ENCODE data around the gene IFI27.

GRCh38 chr14:94122438-94122837, 11.9 kb downstream of the IFI27 start:
- no peak for TF ChIP-seq CTCF (conservative IDR thresholded peaks at IDR 0.05; ENCODE audit: low read depth, low read length)
- TF ChIP-seq EZH2 (IDR thresholded peaks at IDR 0.05; ENCODE audit: low read length, unreplicated experiment) = no peak
- TF ChIP-seq EZH2phosphoT487 (IDR thresholded peaks at IDR 0.05; ENCODE audit: borderline replicate concordance, low read length) = no peak

Measured in PC-3 (cell line).